ENCODE data around the gene AKAP10.
"Not testable (repeated sequence)": the region's sequence is repeated elsewhere in the genome, so short reads cannot be mapped to it uniquely, and the experiment has no call there.

AKAP10 gene

GRCh38 chr17:19865021-19865420 is 112.6 kb downstream of the AKAP10 start:
- no peak for DNase-seq (ENCODE audit: low read depth)

GRCh38 chr17:19860647-19861177 is 116.9 kb downstream of the AKAP10 start:
- DNase-seq (ENCODE audit: low read depth), result not testable (repeated sequence)

- no peak for DNase-seq (ENCODE audit: low read depth)
Observed at GRCh38 chr17:19857640-19858039, 120.0 kb downstream of the AKAP10 start.
